Activated T-cell treated with anti-CD3 and anti-CD28 coated beads for 48 hours (primary cell): ENCODE data around the gene HOXA5.

Experiments
- DNase-seq: peaks from one replicate; pipeline ENCODE4 v3.0.0-alpha.2; 2020; ENCODE audit warnings: low read depth

HOXA5 gene

GRCh38 chr7:27117887-27118491 lies 25.5 kb downstream of the HOXA5 start:
- DNase-seq, result no peak

DNA sequence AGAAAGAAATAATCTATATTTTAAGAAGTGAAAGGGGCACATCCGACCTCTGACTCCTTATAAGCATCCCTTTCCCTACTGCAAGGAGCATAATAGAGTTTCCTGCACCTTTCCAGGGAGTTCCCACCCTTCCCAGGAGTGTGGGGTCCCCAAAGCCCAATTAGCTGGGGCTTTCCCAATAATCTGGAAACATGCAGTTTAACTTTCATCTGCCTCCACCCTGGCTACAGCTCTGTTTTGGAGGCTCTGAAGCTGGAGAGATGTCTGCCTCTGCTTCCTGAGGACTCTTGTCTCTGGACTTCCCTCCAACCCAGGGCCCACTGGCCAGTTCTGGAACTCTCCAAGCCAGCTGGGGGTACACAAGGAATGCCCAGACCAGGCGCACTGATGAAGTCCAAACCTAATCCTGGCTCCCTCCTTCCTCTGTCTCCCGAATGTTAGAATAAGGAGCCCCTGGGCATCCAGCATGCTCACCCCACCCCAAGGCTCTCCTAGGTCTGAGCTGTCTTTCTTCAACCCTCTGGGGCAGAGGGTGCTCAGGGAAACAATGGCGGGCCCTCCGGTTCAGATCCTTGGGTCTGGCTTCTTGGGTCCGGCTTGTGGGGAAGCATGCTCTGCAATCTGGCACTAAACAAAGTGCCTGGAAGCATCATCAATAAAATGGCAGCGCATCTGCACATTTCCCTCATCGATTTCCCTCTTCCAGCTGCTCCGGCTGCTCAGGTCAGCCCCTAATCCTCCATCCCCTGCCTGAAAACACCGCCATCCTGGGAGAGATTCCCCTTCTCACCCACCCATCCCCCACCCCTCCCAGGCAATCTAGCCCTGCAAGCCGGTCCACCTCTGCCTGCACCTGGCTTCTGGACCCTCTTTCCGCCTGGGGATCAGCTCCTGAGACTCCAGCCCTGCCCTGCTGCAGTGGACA lies 26.3 kb downstream of the HOXA5 start:
- no peak for DNase-seq

GRCh38 chr7:27116031-27116961 lies 27.2 kb downstream of the HOXA5 start:
- no peak for DNase-seq

DNA sequence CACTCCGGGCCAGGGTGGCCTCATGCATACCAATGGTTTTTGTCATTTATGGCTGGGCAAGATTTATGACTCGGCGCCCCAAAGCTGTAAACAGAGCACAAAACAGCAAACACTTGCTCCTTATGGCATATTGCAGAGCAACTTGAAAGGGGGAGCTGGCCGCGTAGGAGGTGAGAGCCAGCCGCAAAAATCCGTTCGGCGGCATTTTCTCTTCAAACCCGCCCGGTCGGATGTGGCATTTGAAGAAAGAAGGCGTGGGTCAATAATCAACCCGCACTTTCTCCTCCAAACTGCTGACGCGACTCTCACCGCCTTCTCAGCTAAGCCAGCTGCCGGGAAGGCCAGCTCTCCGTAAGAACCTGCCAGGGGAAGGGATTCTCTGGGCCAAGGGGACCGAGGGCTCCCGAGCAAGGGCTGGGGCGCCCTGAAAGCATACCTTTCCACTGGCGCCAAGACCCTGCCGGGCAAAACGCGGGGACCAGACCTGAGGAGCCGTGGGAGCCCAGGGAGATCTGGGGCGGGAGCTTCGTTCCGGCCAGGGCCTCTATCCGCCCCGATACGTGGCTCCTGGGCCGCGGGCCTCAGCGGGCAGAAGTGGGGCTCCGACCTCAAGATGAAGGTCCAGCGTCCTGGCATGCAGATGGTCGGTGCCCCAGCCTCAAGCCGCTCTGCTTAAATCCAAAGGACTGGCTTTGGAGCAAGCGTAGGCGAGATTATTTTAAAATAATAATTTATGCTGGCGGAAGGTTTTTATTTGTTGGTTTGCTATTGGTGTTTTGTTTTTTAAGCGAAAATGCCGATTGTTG lies 28.1 kb downstream of the HOXA5 start:
- DNase-seq, result no peak

GRCh38 chr7:27114881-27115220 lies 28.6 kb downstream of the HOXA5 start:
- no peak for DNase-seq

DNA sequence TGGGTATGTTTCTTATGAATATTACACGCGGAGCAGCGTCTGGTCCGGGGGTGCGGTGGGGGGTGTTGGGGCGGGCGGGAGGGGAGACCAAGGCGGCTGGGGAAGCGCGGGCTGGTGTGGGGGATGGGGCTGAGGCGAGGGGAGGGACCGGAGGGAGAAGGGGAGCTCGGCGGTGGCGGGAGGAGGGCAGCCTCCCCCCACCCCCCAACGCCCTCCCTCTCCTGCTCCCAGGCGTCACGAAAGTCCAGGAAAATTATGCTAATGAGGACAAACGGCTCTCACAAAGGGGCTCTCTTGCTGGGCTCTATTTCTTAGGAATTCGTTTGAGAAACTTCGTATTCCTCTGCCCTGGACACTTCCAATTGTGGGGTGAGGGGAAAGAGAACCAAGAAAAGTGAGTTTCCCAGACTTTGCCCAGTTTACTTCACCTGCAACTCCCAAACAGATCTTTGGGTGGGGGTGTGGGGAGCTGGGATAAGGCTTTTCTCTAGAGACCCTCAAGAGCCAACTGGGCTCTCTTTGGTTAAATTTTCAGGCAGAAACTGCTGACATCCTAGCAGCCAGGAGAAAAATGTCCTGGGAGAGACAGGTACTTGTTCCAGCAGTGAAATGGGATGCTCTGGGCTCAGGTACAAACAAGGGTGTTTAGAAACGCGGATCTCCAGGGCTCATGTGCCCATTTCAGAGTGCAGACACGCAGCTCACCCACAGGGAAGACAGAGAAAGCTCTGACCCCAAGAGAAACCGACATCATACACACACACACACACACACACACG lies 29.3 kb downstream of the HOXA5 start:
- no peak for DNase-seq

DNA sequence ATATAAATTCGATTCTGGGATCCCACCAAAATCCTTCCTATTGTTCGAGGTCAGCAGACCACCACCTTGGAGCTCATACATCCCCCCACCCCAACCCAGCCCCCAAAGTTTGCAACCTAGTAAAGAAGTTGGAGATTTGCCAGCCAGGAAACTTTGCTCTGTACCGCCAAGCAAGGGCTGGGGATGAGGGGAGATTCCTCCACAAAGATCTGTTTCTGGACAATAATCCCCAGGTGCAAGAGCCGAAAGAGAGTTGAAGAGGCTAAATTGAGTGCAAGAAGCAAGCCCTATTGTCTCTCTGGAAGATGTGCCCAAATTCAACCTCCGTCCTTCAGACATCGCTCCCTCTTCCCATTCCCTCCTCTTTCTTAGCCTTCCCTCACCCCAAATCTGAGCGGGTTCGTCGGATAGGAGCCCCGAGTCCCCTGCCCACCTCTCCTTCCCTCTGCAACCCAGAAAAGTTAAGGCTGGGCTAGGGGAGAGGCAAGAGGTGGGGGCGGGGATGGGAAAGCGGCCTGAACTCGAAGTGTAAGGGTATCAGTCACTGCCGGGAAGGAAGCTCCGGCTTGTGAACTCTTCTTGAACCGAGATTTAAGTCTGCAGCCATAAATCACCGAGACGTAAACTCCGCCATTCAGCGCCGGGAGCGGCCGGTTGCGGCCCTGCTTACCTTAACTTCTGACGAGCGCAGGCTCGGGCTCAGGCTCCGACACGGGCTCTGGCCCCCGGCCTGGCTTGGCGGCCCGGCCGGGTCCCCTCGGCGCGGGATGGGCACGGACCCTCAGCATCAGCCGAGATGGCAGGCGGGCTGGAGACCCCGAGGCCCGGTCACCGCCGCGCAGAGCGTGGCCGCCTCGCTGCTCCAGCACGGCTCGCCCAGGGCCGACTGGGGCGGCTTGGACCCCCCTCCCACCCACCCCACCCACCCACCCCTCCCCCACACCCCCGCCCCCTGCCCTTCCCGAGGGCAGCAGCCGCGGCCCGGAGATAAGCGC lies 30.2 kb downstream of the HOXA5 start:
- DNase-seq, result no peak

DNA sequence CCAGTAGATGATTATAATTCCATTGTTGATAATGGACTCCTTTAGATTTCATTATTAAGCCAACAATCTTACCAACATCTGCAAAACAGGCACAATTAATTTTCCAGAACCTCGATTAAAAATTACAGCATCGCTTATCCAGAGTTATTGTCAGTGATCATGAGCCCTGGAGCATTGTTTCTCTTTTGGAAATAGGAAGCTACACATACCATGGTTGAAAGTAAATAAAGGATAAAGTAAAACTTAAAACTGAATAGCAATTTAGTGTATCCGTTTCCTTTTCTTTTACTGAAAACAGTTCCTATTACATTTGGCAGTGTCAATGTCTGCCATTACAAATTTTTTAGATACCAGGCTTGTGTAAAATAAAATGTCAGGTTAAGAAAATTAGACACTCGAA lies 31.1 kb downstream of the HOXA5 start:
- no peak for DNase-seq

DNA sequence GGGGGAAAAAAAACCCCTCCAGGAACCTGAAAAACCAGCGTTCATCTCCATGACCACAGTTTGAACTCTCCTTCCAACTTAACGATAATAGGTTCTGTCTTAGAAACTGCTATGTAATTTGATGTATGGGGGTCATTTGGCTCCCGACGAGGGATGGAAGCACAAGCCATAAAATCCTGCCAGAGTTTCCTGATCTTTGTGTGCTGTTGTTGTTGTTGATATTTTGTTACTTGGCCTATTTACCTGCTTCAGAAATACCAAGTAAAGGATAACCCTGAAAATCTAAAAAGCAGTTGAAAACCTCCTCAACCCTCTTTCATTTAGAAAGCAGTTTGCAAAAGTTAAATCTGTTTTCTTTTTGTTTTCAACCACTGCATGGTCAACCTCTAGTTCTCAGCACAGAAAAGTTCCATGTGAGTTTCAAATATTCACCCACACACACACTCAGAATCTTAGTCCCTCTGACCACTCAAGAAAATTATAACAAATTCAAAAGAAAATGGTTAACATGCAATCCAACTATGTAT lies 31.7 kb downstream of the HOXA5 start:
- no peak for DNase-seq

GRCh38 chr7:27111042-27111750 lies 32.3 kb downstream of the HOXA5 start:
- DNase-seq, result no peak

DNA sequence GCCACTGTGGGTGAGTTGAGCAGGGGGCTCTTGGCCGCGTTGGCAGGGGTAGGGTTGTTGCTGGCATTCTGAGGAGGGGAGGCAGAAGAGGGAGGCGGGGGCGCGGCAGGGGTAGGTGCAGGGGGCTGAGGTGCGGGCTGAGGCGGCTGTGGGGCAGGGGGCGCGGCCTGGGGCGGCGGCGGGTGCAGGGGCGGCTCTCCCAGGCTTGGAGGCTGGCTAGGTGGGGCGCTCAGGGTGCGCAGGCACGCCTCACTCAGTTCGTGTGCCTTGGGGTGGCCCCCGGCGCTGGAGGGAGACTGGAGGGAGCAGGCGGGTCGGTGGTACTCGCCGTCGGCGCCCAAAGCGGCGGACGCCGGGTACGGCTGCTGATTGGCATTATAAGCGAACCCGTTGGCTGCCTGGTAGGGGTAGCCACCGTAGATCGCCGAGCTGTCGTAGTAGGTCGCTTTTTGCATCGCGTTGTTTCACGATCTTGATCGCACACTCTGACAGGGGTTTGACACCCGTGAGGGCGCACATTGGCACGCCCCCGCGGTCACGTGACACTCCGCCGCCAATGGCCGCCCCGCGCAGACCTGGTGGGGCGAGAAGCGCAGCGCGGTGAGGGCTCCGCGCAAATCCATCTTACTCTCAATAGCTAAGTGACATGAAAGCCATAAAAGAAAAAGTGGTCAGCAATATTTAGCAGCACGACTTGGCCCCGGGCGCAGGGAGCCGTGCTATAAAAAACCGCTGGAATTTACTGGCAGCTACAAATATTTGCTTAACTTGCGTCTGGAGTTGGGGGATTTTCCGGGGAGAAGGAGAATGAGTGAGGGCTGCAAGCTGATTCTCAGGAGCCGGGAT lies 33.1 kb downstream of the HOXA5 start:
- DNase-seq, result no peak

GRCh38 chr7:27109466-27110185 lies 33.9 kb downstream of the HOXA5 start:
- no peak for DNase-seq

DNA sequence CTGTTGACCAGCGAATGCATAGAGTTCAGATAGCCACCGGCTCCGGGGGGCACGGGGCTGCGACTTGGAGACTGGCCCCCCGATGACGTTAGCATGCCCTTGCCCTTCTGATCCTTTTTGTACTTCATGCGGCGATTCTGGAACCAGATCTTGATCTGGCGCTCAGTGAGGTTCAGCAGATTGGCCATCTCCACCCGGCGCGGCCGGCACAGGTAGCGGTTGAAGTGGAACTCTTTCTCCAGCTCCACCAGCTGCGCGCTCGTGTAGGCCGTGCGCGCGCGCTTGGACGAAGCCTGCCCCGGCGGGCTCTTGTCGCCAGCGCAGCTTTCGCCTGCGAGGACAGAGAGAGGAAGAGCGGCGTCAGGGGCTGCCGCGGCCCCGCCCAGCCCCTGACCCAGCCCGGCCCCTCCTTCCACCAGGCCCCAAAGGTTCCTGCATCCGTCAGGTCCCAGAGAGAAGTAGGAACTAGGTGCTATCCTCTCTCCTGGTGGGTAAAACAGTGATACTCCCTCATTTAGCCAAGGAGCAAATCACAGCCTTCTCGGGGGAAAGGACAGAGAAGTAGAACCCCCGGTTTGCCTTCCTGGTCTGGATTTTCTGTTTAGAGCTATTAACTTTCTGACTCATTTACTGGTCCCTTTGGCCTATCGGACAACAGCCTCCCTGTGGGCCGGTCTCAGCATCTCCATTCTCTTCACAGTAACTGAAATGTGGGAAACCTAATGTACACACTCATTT lies 34.9 kb downstream of the HOXA5 start:
- DNase-seq, result no peak

- no peak for DNase-seq
Observed at GRCh38 chr7:27107391-27108381, 35.8 kb downstream of the HOXA5 start.

DNA sequence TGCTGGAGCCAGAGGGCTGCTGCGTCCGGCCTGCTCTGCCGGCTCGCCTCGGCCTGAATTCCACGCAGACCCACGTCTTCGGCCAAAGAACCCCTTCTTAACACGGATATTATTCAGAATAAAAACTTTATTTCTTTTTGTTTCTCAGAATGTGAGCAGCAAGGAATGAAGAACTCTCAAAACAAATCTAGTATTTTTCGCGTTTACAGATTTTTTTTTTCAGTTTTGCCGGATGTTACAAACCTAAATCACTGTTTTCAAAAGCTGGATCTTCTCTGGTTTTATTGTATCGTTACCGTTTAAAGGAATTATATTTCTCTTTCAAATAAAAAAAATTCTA lies 36.6 kb downstream of the HOXA5 start:
- DNase-seq, result no peak
